HG02678 (cell line): Measurements from ENCODE around the gene DOLK.

Experiments
- ATAC-seq: cut with Tn5 transposase; IDR thresholded peaks from one replicate; pipeline ENCODE4 v1.9.1; 2021; ENCODE audit warnings: mild to moderate bottlenecking, moderate library complexity; ENCODE audit not compliant: unreplicated experiment

The DOLK gene

GRCh38 chr9:128936171-128936865, 11.1 kb downstream of the DOLK start:
- no peak for ATAC-seq

GRCh38 chr9:128933731-128934130, 13.7 kb downstream of the DOLK start:
- no peak for ATAC-seq

- no peak for ATAC-seq
These were observed 17.8 kb downstream of the DOLK start for GRCh38 chr9:128929560-128929959.

- no peak for ATAC-seq
These were observed 18.8 kb downstream of the DOLK start for GRCh38 chr9:128928624-128929023.

- ATAC-seq, result no peak
These were observed 19.5 kb downstream of the DOLK start for GRCh38 chr9:128927731-128928411.

- ATAC-seq, result no peak
These were observed 23.9 kb downstream of the DOLK start for GRCh38 chr9:128923493-128923883.

GRCh38 chr9:128921881-128922763, 25.3 kb downstream of the DOLK start:
- ATAC-seq, result no peak

GRCh38 chr9:128920381-128921058, 26.9 kb downstream of the DOLK start, which contains the start of gene PHYHD1:
Gene PHYHD1, plus strand, starts transcription at chr9:128920982. Its CDS starts 1,342 bp downstream, at chr9:128922324.
- no peak for ATAC-seq

GRCh38 chr9:128919402-128920089, 27.9 kb downstream of the DOLK start:
- no peak for ATAC-seq

GRCh38 chr9:128918921-128919320, 28.5 kb downstream of the DOLK start:
- no peak for ATAC-seq

- no peak for ATAC-seq
These were observed 30.1 kb downstream of the DOLK start for GRCh38 chr9:128917151-128917849.

- no peak for ATAC-seq
These were observed 30.7 kb downstream of the DOLK start for GRCh38 chr9:128916745-128917144.

- ATAC-seq, result no peak
These were observed 31.2 kb downstream of the DOLK start for GRCh38 chr9:128916204-128916603.

GRCh38 chr9:128913995-128914772, 33.2 kb downstream of the DOLK start:
- no peak for ATAC-seq

- ATAC-seq, result no peak
These were observed 34.1 kb downstream of the DOLK start for GRCh38 chr9:128913048-128913900.

- no peak for ATAC-seq
These were observed 35.0 kb downstream of the DOLK start for GRCh38 chr9:128912270-128912853.

GRCh38 chr9:128911529-128912035, 35.8 kb downstream of the DOLK start:
- ATAC-seq, result no peak
